Calu3 (cell line): ENCODE measurements around the gene ST6GALNAC3. TPM values are rescaled to one million over a fixed set of nuclear protein-coding genes. Genes with fewer than 3 reads are reported as not detected.

ENCODE experiments used
- BruUV-seq: library from RNA; stranded (reverse); fragments of 400-500 nt; replicated peaks from 2 replicates; lab custom pipeline; 2021; lab: Mats Ljungman, UMichigan
- CTCF ChIA-PET: fragments of 300-600 bp; sonication (Branson Sonifier 250); formaldehyde crosslinking; loops from one replicate; lab custom pipeline; 2022; ENCODE audit warnings: antibody characterized with exemption; lab: Charles Lee
- DNase-seq: peaks from one replicate; pipeline ENCODE4 v3.0.0; 2022
- H3K27ac Mint-ChIP-seq: one replicate; pipeline ENCODE4 v1.8.0; 2022; ENCODE audit warnings: mixed read lengths; ENCODE audit not compliant: unreplicated experiment
- H3K27me3 Mint-ChIP-seq: one replicate; pipeline ENCODE4 v1.8.0; 2022; ENCODE audit warnings: mixed read lengths; ENCODE audit not compliant: unreplicated experiment
- H3K36me3 Mint-ChIP-seq: one replicate; pipeline ENCODE4 v1.8.0; 2022; ENCODE audit warnings: mild to moderate bottlenecking, moderate library complexity, mixed read lengths; ENCODE audit not compliant: insufficient read depth, unreplicated experiment
- H3K4me1 Mint-ChIP-seq: one replicate; pipeline ENCODE4 v1.8.0; 2022; ENCODE audit warnings: mild to moderate bottlenecking, low read depth, mixed read lengths; ENCODE audit not compliant: unreplicated experiment
- H3K4me3 Mint-ChIP-seq: one replicate; pipeline ENCODE4 v1.8.0; 2022; ENCODE audit warnings: mild to moderate bottlenecking, low read depth, moderate library complexity, mixed read lengths; ENCODE audit not compliant: unreplicated experiment
- H3K9me3 Mint-ChIP-seq: one replicate; pipeline ENCODE4 v1.8.0; 2022; ENCODE audit warnings: low read depth, mixed read lengths; ENCODE audit not compliant: unreplicated experiment
- intact Hi-C: fragments of 100-400 bp; cut with micrococcal nuclease; formaldehyde crosslinking; loops from one replicate; pipeline ENCODE4 v1.10.0; 2022; ENCODE audit not compliant: unreplicated experiment
- total RNA-seq: library from RNA; stranded (reverse); gene quantifications from 2 replicates; pipeline ENCODE4 v1.2.3, GENCODE V29; 2022
- TF ChIP-seq, protein P1 (sequence below): fragments of 200-600 bp; IDR thresholded peaks from one replicate; pipeline ENCODE4 v1.8.0; 2022; ENCODE audit warnings: antibody characterized with exemption; ENCODE audit not compliant: unreplicated experiment

ST6GALNAC3 gene
- total RNA-seq, 1 experiment from 2014 or later, result 0.87 TPM

DNA sequence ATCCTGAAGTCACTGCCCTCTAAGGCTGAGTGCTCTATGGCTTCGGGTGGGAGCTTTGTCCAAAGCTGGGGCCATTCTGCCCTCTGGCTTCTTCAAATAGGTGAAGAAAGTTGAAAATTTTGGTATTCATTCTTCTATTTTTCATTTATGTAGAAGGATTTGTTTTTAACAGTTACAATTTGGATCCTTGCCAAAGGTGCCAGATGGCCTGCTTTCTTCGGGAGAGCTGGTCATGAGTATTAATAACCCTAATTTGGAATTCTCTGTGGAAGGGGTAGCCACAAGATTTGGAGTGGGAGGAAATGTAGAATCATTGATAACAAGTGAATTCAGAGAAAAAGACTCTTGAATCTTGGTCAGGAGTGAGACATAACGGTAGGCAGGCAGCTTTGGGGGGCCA, 422.3 kb downstream of the ST6GALNAC3 start:
- H3K9me3 Mint-ChIP-seq, result no peaks in the 10 kb centered on the region
- no peaks in the 10 kb centered on the region for H3K4me1 Mint-ChIP-seq
- intact Hi-C loops, result no loop called here
- TF ChIP-seq, protein P1, sequence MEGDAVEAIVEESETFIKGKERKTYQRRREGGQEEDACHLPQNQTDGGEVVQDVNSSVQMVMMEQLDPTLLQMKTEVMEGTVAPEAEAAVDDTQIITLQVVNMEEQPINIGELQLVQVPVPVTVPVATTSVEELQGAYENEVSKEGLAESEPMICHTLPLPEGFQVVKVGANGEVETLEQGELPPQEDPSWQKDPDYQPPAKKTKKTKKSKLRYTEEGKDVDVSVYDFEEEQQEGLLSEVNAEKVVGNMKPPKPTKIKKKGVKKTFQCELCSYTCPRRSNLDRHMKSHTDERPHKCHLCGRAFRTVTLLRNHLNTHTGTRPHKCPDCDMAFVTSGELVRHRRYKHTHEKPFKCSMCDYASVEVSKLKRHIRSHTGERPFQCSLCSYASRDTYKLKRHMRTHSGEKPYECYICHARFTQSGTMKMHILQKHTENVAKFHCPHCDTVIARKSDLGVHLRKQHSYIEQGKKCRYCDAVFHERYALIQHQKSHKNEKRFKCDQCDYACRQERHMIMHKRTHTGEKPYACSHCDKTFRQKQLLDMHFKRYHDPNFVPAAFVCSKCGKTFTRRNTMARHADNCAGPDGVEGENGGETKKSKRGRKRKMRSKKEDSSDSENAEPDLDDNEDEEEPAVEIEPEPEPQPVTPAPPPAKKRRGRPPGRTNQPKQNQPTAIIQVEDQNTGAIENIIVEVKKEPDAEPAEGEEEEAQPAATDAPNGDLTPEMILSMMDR, result no peak
- no TSS peak for BruUV-seq
- no peak for DNase-seq
- H3K36me3 Mint-ChIP-seq, result no peaks in the 10 kb centered on the region
- CTCF ChIA-PET, result no interaction called here
- H3K27ac Mint-ChIP-seq, result no peak overlapping the region
- no peak overlapping the region for H3K4me3 Mint-ChIP-seq
- H3K27me3 Mint-ChIP-seq, result no peaks in the 10 kb centered on the region

GRCh38 chr1:76500116-76500515, 425.6 kb downstream of the ST6GALNAC3 start:
- TF ChIP-seq, protein P1, result no peak
- intact Hi-C loops, result no loop called here
- no peak overlapping the region for H3K4me3 Mint-ChIP-seq
- no peaks in the 10 kb centered on the region for H3K4me1 Mint-ChIP-seq
- H3K36me3 Mint-ChIP-seq, result no peaks in the 10 kb centered on the region
- CTCF ChIA-PET, result interaction anchor here (0.6 kb wide), 1 partner anchor 22 kb away, joined by 9 read pairs; no protein-coding TSS in a partner anchor
- H3K27me3 Mint-ChIP-seq, result no peaks in the 10 kb centered on the region
- no TSS peak for BruUV-seq
- H3K9me3 Mint-ChIP-seq, result no peaks in the 10 kb centered on the region
- DNase-seq, result no peak
- H3K27ac Mint-ChIP-seq, result no peak overlapping the region

GRCh38 chr1:76501136-76501535, 426.6 kb downstream of the ST6GALNAC3 start:
- no peaks in the 10 kb centered on the region for H3K27me3 Mint-ChIP-seq
- no peak for DNase-seq
- H3K4me3 Mint-ChIP-seq, result no peak overlapping the region
- CTCF ChIA-PET, result no interaction called here
- H3K4me1 Mint-ChIP-seq, result no peaks in the 10 kb centered on the region
- intact Hi-C loops, result no loop called here
- H3K36me3 Mint-ChIP-seq, result no peaks in the 10 kb centered on the region
- no peaks in the 10 kb centered on the region for H3K9me3 Mint-ChIP-seq
- H3K27ac Mint-ChIP-seq, result no peak overlapping the region
- no TSS peak for BruUV-seq
- TF ChIP-seq, protein P1, result no peak

DNA sequence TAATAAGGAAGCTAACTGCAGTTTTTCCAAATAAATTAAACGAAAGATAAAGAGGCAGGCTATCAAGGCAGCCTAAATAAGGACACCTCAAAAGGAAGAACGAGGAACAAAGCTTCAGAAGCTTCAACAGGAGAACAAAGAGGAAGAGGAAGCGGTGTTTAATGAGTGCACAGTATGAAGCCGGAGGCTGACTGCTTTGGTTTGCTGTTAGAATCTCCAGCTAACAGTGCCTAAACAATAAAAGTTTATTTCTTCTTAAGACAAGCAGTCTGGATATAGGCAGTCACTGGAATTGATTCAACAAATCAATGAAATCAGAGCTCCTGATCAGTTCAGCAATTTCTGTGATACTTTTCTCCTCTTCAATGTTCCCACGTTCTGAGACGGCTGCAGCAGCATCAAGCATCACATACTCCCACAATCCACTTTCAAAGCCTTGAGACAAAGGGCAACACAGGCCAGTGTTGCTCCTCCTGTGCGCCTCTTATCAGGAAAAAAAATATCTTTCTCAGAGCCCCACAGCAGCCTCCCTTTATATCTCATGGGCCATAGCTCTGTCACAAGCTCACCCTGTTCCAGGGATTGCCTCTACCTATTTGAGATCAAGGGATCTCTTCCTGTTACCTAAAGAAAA, 427.2 kb downstream of the ST6GALNAC3 start:
- H3K4me3 Mint-ChIP-seq, result no peak overlapping the region
- H3K36me3 Mint-ChIP-seq, result no peaks in the 10 kb centered on the region
- H3K27ac Mint-ChIP-seq, result no peak overlapping the region
- no TSS peak for BruUV-seq
- H3K27me3 Mint-ChIP-seq, result no peaks in the 10 kb centered on the region
- CTCF ChIA-PET, result no interaction called here
- no peaks in the 10 kb centered on the region for H3K4me1 Mint-ChIP-seq
- no peak for DNase-seq
- no peaks in the 10 kb centered on the region for H3K9me3 Mint-ChIP-seq
- TF ChIP-seq, protein P1, result no peak
- intact Hi-C loops, result no loop called here
